ENCODE measurements around the gene FKBP11. TPM values are rescaled to one million over a fixed set of nuclear protein-coding genes. Genes with fewer than 3 reads are reported as not detected.

FKBP11 gene
- total RNA-seq, 4 donors from 2014 or later: 3.4 to 8.3 (median 7.1) TPM

- Histone ChIP-seq H3K36me3 (no peaks in the 10 kb centered on the region), H3K4me3 (peak overlapping the region in 1 of 2 donors; percentile 38), H3K27me3 (peaks cover 42% of the 10 kb centered on the region), H3K27ac (no peak overlapping the region), H3K4me1 (peaks cover 0 to 12% (median 0%) of the 10 kb centered on the region in 3 donors), H3K9me3 (no peaks in the 10 kb centered on the region)
- WGBS, 2 donors (ENCODE audit: low coverage in 1 of 2): 11 to 22% methylated on average over 6 to 7 of the region's 37 CpGs
- peak; percentile 97 for ATAC-seq
- TF ChIP-seq, protein P1, sequence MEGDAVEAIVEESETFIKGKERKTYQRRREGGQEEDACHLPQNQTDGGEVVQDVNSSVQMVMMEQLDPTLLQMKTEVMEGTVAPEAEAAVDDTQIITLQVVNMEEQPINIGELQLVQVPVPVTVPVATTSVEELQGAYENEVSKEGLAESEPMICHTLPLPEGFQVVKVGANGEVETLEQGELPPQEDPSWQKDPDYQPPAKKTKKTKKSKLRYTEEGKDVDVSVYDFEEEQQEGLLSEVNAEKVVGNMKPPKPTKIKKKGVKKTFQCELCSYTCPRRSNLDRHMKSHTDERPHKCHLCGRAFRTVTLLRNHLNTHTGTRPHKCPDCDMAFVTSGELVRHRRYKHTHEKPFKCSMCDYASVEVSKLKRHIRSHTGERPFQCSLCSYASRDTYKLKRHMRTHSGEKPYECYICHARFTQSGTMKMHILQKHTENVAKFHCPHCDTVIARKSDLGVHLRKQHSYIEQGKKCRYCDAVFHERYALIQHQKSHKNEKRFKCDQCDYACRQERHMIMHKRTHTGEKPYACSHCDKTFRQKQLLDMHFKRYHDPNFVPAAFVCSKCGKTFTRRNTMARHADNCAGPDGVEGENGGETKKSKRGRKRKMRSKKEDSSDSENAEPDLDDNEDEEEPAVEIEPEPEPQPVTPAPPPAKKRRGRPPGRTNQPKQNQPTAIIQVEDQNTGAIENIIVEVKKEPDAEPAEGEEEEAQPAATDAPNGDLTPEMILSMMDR (IDR thresholded peaks at IDR 0.05): peak; percentile 79 to 95 (median 89)
- TF ChIP-seq POLR2A (IDR thresholded peaks at IDR 0.05): no peak
These were observed 34.5 kb downstream of the FKBP11 start for GRCh38 chr12:48890657-48891418.

GRCh38 chr12:48889679-48890078, 35.6 kb downstream of the FKBP11 start:
- Histone ChIP-seq H3K27me3 (peaks cover 36% of the 10 kb centered on the region), H3K36me3 (no peaks in the 10 kb centered on the region), H3K9me3 (no peaks in the 10 kb centered on the region), H3K4me1 (peaks cover 0 to 12% (median 0%) of the 10 kb centered on the region in 3 donors), H3K27ac (no peak overlapping the region), H3K4me3 (no peak overlapping the region)
- ATAC-seq: no peak
- TF ChIP-seq POLR2AphosphoS5 (IDR thresholded peaks at IDR 0.05): no peak
- TF ChIP-seq POLR2A (IDR thresholded peaks at IDR 0.05): no peak
- no peak for TF ChIP-seq EP300 (IDR thresholded peaks at IDR 0.05)
- TF ChIP-seq, protein P1 (IDR thresholded peaks at IDR 0.05): no peak
- WGBS, 2 donors (ENCODE audit: low coverage in 1 of 2): 64 to 89% methylated on average over 2 to 3 of the region's 3 CpGs

DNA sequence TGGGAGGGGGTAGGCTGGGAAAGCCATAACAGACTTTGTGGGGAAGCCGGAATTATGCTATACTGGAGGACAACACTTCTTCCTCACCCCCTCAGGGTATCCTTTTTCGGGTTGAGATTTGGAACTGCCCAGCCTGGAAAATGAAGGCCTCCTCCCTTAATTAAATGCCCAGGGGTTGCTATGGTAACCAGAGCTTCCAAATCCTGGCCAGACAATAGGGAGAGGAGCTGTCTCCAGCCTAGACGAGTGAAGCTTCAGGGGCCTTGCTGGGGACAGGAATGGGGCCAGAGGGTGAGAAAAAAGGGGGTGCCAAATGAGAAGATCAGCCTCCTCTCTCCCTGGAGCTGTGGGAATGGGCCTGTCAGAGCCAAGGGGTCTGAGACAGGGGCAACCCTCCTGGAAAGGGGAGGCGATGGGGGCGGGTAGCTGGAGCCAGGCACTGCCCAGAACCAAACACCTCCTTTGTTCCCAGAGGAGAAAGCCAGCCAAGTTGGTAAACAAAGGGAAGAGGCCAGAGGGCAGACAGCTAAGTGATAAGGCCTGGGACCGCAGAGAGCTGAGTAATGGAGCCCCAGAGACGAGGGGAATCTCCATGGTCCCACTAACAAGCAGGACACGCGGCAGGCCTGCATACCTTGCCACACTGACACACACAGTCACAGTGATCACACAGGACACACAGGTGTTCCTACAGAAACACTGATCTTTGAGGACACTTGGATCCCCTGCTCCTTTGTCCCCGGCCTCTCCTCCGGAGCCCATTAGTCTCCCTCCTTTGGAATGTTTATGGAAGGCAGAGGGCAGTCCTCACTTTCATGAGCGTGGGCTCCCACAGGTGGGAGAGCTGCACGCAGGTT, 41.8 kb downstream of the FKBP11 start:
- Histone ChIP-seq H3K9me3 (no peaks in the 10 kb centered on the region), H3K4me3 (no peak overlapping the region), H3K36me3 (no peaks in the 10 kb centered on the region), H3K27ac (peak overlapping the region in 2 of 4 donors; percentile 48 to 60), H3K4me1 (peaks cover 0 to 19% (median 0%) of the 10 kb centered on the region in 3 donors), H3K27me3 (peaks cover 52% of the 10 kb centered on the region)
- WGBS, 2 donors (ENCODE audit: low coverage in 1 of 2): 67 to 84% methylated on average over 3 to 6 of the region's 13 CpGs
- ATAC-seq: no peak
- TF ChIP-seq POLR2AphosphoS5 (IDR thresholded peaks at IDR 0.05) (no peak), POLR2A (IDR thresholded peaks at IDR 0.05) (no peak), EP300 (IDR thresholded peaks at IDR 0.05) (no peak)
- TF ChIP-seq, protein P1 (IDR thresholded peaks at IDR 0.05): no peak

- H3K27ac ChIP-seq: peak overlapping the region in 2 of 4 donors; percentile 48 to 60
- ATAC-seq: no peak
These were observed 42.4 kb downstream of the FKBP11 start for GRCh38 chr12:48882972-48883304.

More at GRCh38 chr12:48882972-48883304, 42.4 kb downstream of the FKBP11 start:
- Histone ChIP-seq H3K9me3 (no peaks in the 10 kb centered on the region), H3K4me3 (no peak overlapping the region), H3K4me1 (peaks cover 0 to 19% (median 0%) of the 10 kb centered on the region in 3 donors), H3K36me3 (no peaks in the 10 kb centered on the region), H3K27me3 (peaks cover 47% of the 10 kb centered on the region)
- TF ChIP-seq EP300 (IDR thresholded peaks at IDR 0.05) (no peak), POLR2A (IDR thresholded peaks at IDR 0.05) (no peak), POLR2AphosphoS5 (IDR thresholded peaks at IDR 0.05) (no peak)
- TF ChIP-seq, protein P1 (IDR thresholded peaks at IDR 0.05): no peak
- WGBS, 2 donors (ENCODE audit: low coverage in 1 of 2): 47 to 83% methylated on average over 2 to 3 of the region's 3 CpGs
